GM12878 (cell line): ENCODE measurements around the gene UBA7. TPM values are rescaled to one million over a fixed set of nuclear protein-coding genes. Genes with fewer than 3 reads are reported as not detected.

Experiments
- ATAC-seq: fragments of 200-7000 bp; cut with Tn5 transposase; 3 replicates; pipeline ENCODE4 v1.9.1; 2020; ENCODE audit warnings: mild to moderate bottlenecking, moderate library complexity
- BruUV-seq: library from RNA; stranded (reverse); fragments of 400-500 nt; replicated peaks from 2 replicates; lab custom pipeline; 2021; lab: Mats Ljungman, UMichigan
- CTCF ChIA-PET: fragments of 300-600 bp; sonication (Branson Sonifier 250); formaldehyde crosslinking; extraction: SDS; loops from one replicate; lab custom pipeline; 2021; ENCODE audit warnings: inconsistent platforms; lab: Yijun Ruan, JAX
- POLR2A ChIA-PET: fragments of 350-600 bp; formaldehyde crosslinking; extraction: SDS; loops from one replicate; lab custom pipeline; 2021; ENCODE audit warnings: inconsistent platforms; lab: Charles Lee
- RAD21 ChIA-PET: fragments of 300-600 bp; sonication (Branson Sonifier 250); formaldehyde crosslinking; loops from one replicate; lab custom pipeline; 2023; ENCODE audit warnings: antibody characterized with exemption; ENCODE audit not compliant: unreplicated experiment; lab: Charles Lee
- SMC1A ChIA-PET: fragments of 300-600 bp; sonication (Branson Sonifier 250); formaldehyde crosslinking; loops from one replicate; lab custom pipeline; 2023; ENCODE audit not compliant: unreplicated experiment, uncharacterized antibody; lab: Charles Lee
- DNase-seq: peaks from one replicate; pipeline ENCODE4 v3.0.0-alpha.2; 2011; ENCODE audit warnings: low read depth, low spot score
- FAIRE-seq: peaks from 3 replicates; lab custom pipeline; 2011; peaks lifted over from hg19 to GRCh38; lab: Jason Lieb, UNC
- H2AFZ ChIP-seq: 2 replicates; pipeline ENCODE4 v1.6.0; 2011; ENCODE audit warnings: low read depth, low read length, control low read depth; ENCODE audit not compliant: control insufficient read depth
- H3K27ac ChIP-seq: 2 replicates; pipeline ENCODE4 v1.5.1; 2011; ENCODE audit warnings: control low read depth; ENCODE audit not compliant: control insufficient read depth, insufficient read depth
- H3K27me3 ChIP-seq, 2 experiments: replicated peaks in 1 of 2; 2 replicates each; pipeline versions ENCODE4 v1.6.0 to v1.6.1; 2011; ENCODE audit warnings: low read length in 1 of 2; ENCODE audit not compliant: control insufficient read depth in 2 of 2, insufficient read depth in 2 of 2
- H3K36me3 ChIP-seq, 2 experiments: 2 replicates each; pipeline ENCODE4 v1.5.1; 2011; ENCODE audit warnings: low read length in 1 of 2; ENCODE audit not compliant: control insufficient read depth in 2 of 2, insufficient read depth in 2 of 2
- H3K4me1 ChIP-seq: 2 replicates; pipeline ENCODE4 v1.6.1; 2011; ENCODE audit warnings: mild to moderate bottlenecking, low read length, moderate library complexity, mixed read lengths; ENCODE audit not compliant: control insufficient read depth, insufficient read depth
- H3K4me2 ChIP-seq: 2 replicates; pipeline ENCODE4 v1.6.0; 2011; ENCODE audit warnings: control low read depth; ENCODE audit not compliant: control insufficient read depth, insufficient read depth
- H3K4me3 ChIP-seq: fragments of 200-600 bp; sonication (generic); 2 replicates; pipeline ENCODE4 v1.5.1; 2016
- H3K79me2 ChIP-seq: 2 replicates; pipeline ENCODE4 v1.6.0; 2011; ENCODE audit warnings: low read length; ENCODE audit not compliant: control insufficient read depth, insufficient read depth
- H3K9ac ChIP-seq: 2 replicates; pipeline ENCODE4 v1.8.0; 2011; ENCODE audit warnings: low read length, control low read depth, mixed read lengths; ENCODE audit not compliant: control insufficient read depth, insufficient read depth
- H3K9me3 ChIP-seq: replicated peaks from 3 replicates; pipeline ENCODE4 v1.5.1; 2011; ENCODE audit warnings: mild to moderate bottlenecking, low read length; ENCODE audit not compliant: control insufficient read depth, insufficient read depth
- H4K20me1 ChIP-seq: 2 replicates; pipeline ENCODE4 v1.6.0; 2011; ENCODE audit not compliant: control insufficient read depth, insufficient read depth
- ASH2L ChIP-seq: fragments of 300-600, 200-600 bp; sonication (generic); IDR thresholded peaks from 2 replicates; pipeline ENCODE4 v1.6.1; 2017; ENCODE audit warnings: low read depth, mild to moderate bottlenecking, borderline replicate concordance
- FOXK2 ChIP-seq: fragments of 450-650 bp; IDR thresholded peaks from 2 replicates; pipeline ENCODE4 v1.6.1; 2017; ENCODE audit warnings: mild to moderate bottlenecking, moderate library complexity
- JUND ChIP-seq: IDR thresholded peaks from 2 replicates; pipeline ENCODE4 v1.6.1; 2012; ENCODE audit warnings: low read depth, mild to moderate bottlenecking, low read length, improper control_type of control experiment, moderate library complexity
- MAX ChIP-seq: IDR thresholded peaks from 2 replicates; pipeline ENCODE4 v1.6.1; 2012; ENCODE audit warnings: low read depth, low read length, improper control_type of control experiment
- NBN ChIP-seq: fragments of 450-650 bp; IDR thresholded peaks from 2 replicates; pipeline ENCODE4 v1.6.1; 2016
- NR2F1 ChIP-seq: fragments of 450-650 bp; conservative IDR thresholded peaks from 2 replicates; pipeline ENCODE4 v1.6.1; 2017; ENCODE audit warnings: mild to moderate bottlenecking
- RCOR1 ChIP-seq: conservative IDR thresholded peaks from 2 replicates; pipeline ENCODE4 v1.6.1; 2012; ENCODE audit warnings: low read depth, low read length, improper control_type of control experiment
- SUPT20H ChIP-seq: IDR thresholded peaks from 2 replicates; pipeline ENCODE4 v1.6.1; 2011; ENCODE audit warnings: low read depth, mild to moderate bottlenecking, low read length, moderate library complexity, borderline replicate concordance; ENCODE audit not compliant: control insufficient read depth
- TBL1XR1 ChIP-seq: IDR thresholded peaks from 2 replicates; pipeline ENCODE4 v1.6.1; 2012; ENCODE audit warnings: low read depth, low read length, improper control_type of control experiment
- ZNF687 ChIP-seq: fragments of 450-650 bp; IDR thresholded peaks from 2 replicates; pipeline ENCODE4 v1.6.1; 2017; ENCODE audit warnings: mild to moderate bottlenecking, moderate library complexity
- WGBS: methylation state at CpG from one replicate; pipeline ENCODE4 v1.1.6; 2016; ENCODE audit warnings: low lambda C conversion rate; ENCODE audit not compliant: insufficient replicate concordance, insufficient coverage; ENCODE audit errors: missing lambda C conversion rate; 5-methylcytosine and 5-hydroxymethylcytosine counted together
- in situ Hi-C: fragments of 300-500 bp; cut with MboI; formaldehyde crosslinking; loops from 9 replicates; pipeline ENCODE4 v1.14.3; 2018; ENCODE audit warnings: mixed read lengths
- intact Hi-C: fragments of 100-400 bp; cut with micrococcal nuclease; formaldehyde crosslinking; loops from one replicate; pipeline ENCODE4 v1.14.2; 2022; ENCODE audit not compliant: unreplicated experiment
- polyA plus RNA-seq, 11 experiments: library from polyadenylated mRNA; depleted of rRNA in 4 of 11; unstranded in 6 of 11; stranded (reverse) in 5 of 11; fragments of >200 nt; fragmentation: Nextera tagmentation in 4 of 11; fragmentation: Illumina TruSeq in 1 of 11; extraction: Ambion mirVana in 4 of 11; extraction: Trizol in 1 of 11; gene quantifications; 1 replicate in 1 of 11; 2 replicates in 10 of 11; pipeline versions ENCODE4 v1.2.1 to v1.2.3, GENCODE V29; 2011 to 2016; ENCODE audit warnings: inconsistent platforms in 2 of 11, missing spikeins in 2 of 11, low read depth in 1 of 11
- total RNA-seq, 4 experiments: library from RNA; depleted of rRNA in 3 of 4; stranded (reverse); fragments of >200 nt in 3 of 4; fragmentation: Illumina TruSeq in 1 of 4; extraction: Trizol in 1 of 4; gene quantifications; 2 replicates each; pipeline versions ENCODE4 v1.2.1 to v1.2.3, GENCODE V29; 2013 to 2021

UBA7 gene
- total and polyA plus RNA-seq, 10 of the 15 experiments (the other 5 are each of a cell fraction or from before 2014, with no cell fraction given), result 11.8 to 116 (median 46.7) TPM

- Histone ChIP-seq H3K9ac (no peak overlapping the region), H3K27ac (no peak overlapping the region), H3K4me2 (no peak overlapping the region), H3K36me3 (no peaks in the 10 kb centered on the region), H3K4me1 (peaks cover 9% of the 10 kb centered on the region), H3K27me3 (no peaks in the 10 kb centered on the region)
- in situ Hi-C loops, result no loop called here
- POLR2A ChIA-PET, result interaction anchor here (1.0 to 3.0 kb wide), 5 partner anchors 16 to 114 kb away, joined by 3 to 15 read pairs (median 3); partner anchors contain the start of genes INKA1, TRAIP and UBA7
- no peak for FAIRE-seq
- CTCF ChIA-PET, result interaction anchor here (0.6 to 2.0 kb wide), 7 partner anchors 8 to 142 kb away, joined by 3 to 9 read pairs (median 4); partner anchors contain the start of genes MON1A and UBA7
- TF ChIP-seq ZNF687 (no peak), MAX (no peak), RCOR1 (no peak), TBL1XR1 (no peak), NBN (no peak), NR2F1 (no peak), SUPT20H (no peak), ASH2L (no peak), JUND (no peak), FOXK2 (no peak)
- TF ChIP-seq, all 136 proteins: peak for 0
- no peak overlapping the region for H3K4me3 ChIP-seq
- no TSS peak for BruUV-seq
- H2AFZ ChIP-seq, result no peak overlapping the region; the same call in 1 of the 2 replicates
- DNase-seq (no peak), ATAC-seq (no peak)
- H4K20me1 ChIP-seq, result no peaks in the 10 kb centered on the region
- WGBS, result 74% methylated on average over 5 of the region's 5 CpGs
- SMC1A ChIA-PET, result interaction anchor here (1.2 kb wide), 1 partner anchor 118 kb away, joined by 3 read pairs; no protein-coding TSS in a partner anchor
- no peaks in the 10 kb centered on the region for H3K9me3 ChIP-seq
- RAD21 ChIA-PET, result interaction anchor here (0.5 to 2.5 kb wide), 4 partner anchors 16 to 962 kb away, joined by 3 to 14 read pairs (median 4); partner anchors contain the start of gene INKA1
- intact Hi-C loops, result loop anchor here (5.0 kb wide), 1 partner anchor 65 kb away; the partner anchor contains the start of gene GMPPB
- peaks cover 22% of the 10 kb centered on the region for H3K79me2 ChIP-seq
These were observed 26.2 kb downstream of the UBA7 start for GRCh38 chr3:49787536-49787935.
